Endothelial cell (in vitro differentiated cells): ENCODE data around the gene LIG1. TPM values are rescaled to one million over a fixed set of nuclear protein-coding genes. Genes with fewer than 3 reads are reported as not detected.

ENCODE experiments used
- DNase-seq: peaks from one replicate; pipeline ENCODE4 v3.0.0; 2021; ENCODE audit warnings: low spot score
- H3K27ac Mint-ChIP-seq: one replicate; pipeline ENCODE4 v1.8.0; 2021; ENCODE audit warnings: mixed read lengths, inconsistent platforms; ENCODE audit not compliant: unreplicated experiment
- H3K27me3 Mint-ChIP-seq: one replicate; pipeline ENCODE4 v1.8.0; 2021; ENCODE audit warnings: mild to moderate bottlenecking, moderate library complexity, mixed read lengths, inconsistent platforms; ENCODE audit not compliant: unreplicated experiment
- H3K36me3 Mint-ChIP-seq: one replicate; pipeline ENCODE4 v1.8.0; 2021; ENCODE audit warnings: mild to moderate bottlenecking, low read depth, mixed read lengths, inconsistent platforms; ENCODE audit not compliant: unreplicated experiment
- H3K4me1 Mint-ChIP-seq: one replicate; pipeline ENCODE4 v1.8.0; 2021; ENCODE audit warnings: mild to moderate bottlenecking, mixed read lengths, inconsistent platforms; ENCODE audit not compliant: unreplicated experiment
- H3K4me3 Mint-ChIP-seq: one replicate; pipeline ENCODE4 v1.8.0; 2021; ENCODE audit warnings: mild to moderate bottlenecking, mixed read lengths, inconsistent platforms; ENCODE audit not compliant: unreplicated experiment
- H3K9me3 Mint-ChIP-seq: one replicate; pipeline ENCODE4 v1.8.0; 2021; ENCODE audit warnings: mixed read lengths, inconsistent platforms; ENCODE audit not compliant: unreplicated experiment
- total RNA-seq: library from RNA; stranded (reverse); fragmentation: NEBNext Ultra II Directional; extraction: Animal tissue kit (Norgen Biotek cat#: 25700); gene quantifications from one replicate; pipeline ENCODE4 v1.2.1, GENCODE V29; 2021; ENCODE audit not compliant: unreplicated experiment
- TF ChIP-seq, protein P1 (sequence below): fragments of 200-600 bp; sonication (generic); IDR thresholded peaks from one replicate; pipeline ENCODE4 v1.5.0; 2021; ENCODE audit warnings: antibody characterized with exemption; ENCODE audit not compliant: unreplicated experiment

The LIG1 gene
- total RNA-seq, 1 donor from 2014 or later: 51.5 TPM

DNA sequence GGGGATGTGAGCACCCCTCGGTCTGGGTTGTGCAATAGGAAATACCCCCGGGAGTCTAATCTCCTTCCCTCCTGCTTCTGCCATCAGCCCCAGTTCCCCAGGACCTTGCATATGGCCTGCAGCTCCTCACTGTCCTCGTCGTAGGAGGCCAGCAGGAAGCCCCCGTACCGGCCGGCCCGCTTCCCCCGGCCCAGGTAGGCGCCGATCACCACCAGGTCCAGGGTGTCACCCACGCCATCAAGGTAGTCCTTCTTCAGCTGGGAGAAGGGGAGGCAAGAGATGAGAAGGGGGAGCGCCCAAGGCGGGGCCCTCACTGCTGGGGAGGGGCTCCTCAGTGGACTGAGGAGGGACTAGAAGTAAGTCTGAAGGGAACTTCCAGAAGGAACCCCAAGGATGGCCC is 49.1 kb downstream of the LIG1 start:
- Mint-ChIP-seq H3K9me3 (no peaks in the 10 kb centered on the region), H3K4me1 (peaks cover 23% of the 10 kb centered on the region), H3K36me3 (peaks cover 21% of the 10 kb centered on the region), H3K4me3 (no peak overlapping the region), H3K27ac (no peak overlapping the region), H3K27me3 (peaks cover 12% of the 10 kb centered on the region)
- no peak for DNase-seq
- TF ChIP-seq, protein P1, sequence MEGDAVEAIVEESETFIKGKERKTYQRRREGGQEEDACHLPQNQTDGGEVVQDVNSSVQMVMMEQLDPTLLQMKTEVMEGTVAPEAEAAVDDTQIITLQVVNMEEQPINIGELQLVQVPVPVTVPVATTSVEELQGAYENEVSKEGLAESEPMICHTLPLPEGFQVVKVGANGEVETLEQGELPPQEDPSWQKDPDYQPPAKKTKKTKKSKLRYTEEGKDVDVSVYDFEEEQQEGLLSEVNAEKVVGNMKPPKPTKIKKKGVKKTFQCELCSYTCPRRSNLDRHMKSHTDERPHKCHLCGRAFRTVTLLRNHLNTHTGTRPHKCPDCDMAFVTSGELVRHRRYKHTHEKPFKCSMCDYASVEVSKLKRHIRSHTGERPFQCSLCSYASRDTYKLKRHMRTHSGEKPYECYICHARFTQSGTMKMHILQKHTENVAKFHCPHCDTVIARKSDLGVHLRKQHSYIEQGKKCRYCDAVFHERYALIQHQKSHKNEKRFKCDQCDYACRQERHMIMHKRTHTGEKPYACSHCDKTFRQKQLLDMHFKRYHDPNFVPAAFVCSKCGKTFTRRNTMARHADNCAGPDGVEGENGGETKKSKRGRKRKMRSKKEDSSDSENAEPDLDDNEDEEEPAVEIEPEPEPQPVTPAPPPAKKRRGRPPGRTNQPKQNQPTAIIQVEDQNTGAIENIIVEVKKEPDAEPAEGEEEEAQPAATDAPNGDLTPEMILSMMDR: no peak

DNA sequence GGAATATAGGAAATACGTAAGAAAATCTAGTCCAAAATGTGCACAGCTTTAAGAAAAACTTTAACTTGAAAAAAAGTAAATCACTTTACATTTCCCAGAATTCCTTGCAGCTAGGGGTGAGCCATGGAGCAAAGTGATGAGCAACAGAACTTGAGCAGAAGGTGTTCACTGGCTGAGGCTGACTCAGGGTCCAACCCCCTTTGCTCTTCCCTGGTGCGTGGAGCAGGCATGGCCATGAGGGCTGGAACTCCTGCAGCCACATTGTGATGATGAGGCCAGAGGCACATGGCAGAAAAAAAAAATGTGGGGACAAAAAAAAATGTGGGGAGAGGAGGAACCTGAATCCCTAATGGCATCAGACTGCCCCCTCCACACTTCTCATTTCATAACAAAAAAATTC is 49.6 kb downstream of the LIG1 start:
- Mint-ChIP-seq H3K36me3 (peaks cover 21% of the 10 kb centered on the region), H3K27me3 (peaks cover 12% of the 10 kb centered on the region), H3K27ac (no peak overlapping the region), H3K4me3 (no peak overlapping the region), H3K9me3 (no peaks in the 10 kb centered on the region), H3K4me1 (peaks cover 23% of the 10 kb centered on the region)
- TF ChIP-seq, protein P1: no peak
- no peak for DNase-seq

DNA sequence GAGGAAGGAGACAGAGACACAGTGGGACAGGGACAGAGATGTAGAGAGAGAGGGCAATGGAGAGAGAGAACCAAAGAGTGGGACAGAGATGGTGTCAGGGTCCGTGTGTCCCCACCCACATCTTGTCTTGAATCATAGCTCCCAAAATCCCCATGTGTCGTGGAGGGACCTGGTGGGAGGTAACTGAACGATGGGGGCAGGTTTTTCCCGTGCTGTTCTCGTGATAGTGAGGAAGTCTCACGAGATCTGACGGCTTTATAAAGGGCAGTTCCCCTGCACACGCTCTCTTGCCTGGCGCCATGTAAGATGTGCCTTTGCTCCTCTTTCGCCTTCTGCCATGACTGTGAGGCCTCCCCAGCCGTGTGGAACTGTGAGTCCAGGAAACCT is 52.0 kb downstream of the LIG1 start:
- no peaks in the 10 kb centered on the region for H3K9me3 Mint-ChIP-seq
- TF ChIP-seq, protein P1: no peak
- H3K4me3 Mint-ChIP-seq: peak overlapping the region; percentile 38
- peaks cover 7% of the 10 kb centered on the region for H3K27me3 Mint-ChIP-seq
- H3K36me3 Mint-ChIP-seq: peaks cover 21% of the 10 kb centered on the region
- no peak for DNase-seq
- H3K27ac Mint-ChIP-seq: no peak overlapping the region
- peaks cover 14% of the 10 kb centered on the region for H3K4me1 Mint-ChIP-seq

DNA sequence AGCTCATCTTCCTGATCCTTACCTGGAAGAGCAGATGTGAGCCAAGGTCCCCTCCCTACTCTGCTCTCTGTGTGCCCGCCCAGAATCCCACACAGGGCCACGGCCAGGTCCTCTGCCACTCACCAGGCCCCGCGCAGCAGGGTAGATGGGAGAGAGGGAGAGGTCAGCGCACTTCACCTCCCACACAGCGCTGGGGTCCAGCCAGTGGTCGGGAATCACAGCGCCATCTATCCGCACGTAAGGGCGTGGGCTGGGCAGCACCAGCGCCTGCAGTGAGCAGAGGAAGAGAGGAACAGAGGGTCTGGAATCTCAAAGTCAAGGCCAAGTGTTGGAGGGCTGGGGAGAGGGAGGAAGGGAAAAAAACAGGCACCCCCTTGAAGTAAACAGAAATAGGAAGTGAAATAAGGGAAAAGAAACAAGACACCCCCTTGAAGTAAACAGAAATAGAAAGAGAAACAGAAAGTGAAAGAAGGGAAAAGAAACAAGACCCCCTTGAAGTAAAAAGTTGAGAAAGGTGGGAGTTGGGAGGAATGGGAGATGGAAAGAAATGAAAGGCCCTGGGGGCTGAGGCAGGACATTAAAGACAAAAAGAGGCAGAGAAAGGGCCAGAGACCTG is 52.5 kb downstream of the LIG1 start:
- no peak for DNase-seq
- H3K4me3 Mint-ChIP-seq: peak overlapping the region; percentile 38
- H3K36me3 Mint-ChIP-seq: peaks cover 21% of the 10 kb centered on the region
- TF ChIP-seq, protein P1: no peak
- H3K27me3 Mint-ChIP-seq: peaks cover 8% of the 10 kb centered on the region
- H3K4me1 Mint-ChIP-seq: peaks cover 9% of the 10 kb centered on the region
- H3K27ac Mint-ChIP-seq: no peak overlapping the region
- H3K9me3 Mint-ChIP-seq: no peaks in the 10 kb centered on the region

DNA sequence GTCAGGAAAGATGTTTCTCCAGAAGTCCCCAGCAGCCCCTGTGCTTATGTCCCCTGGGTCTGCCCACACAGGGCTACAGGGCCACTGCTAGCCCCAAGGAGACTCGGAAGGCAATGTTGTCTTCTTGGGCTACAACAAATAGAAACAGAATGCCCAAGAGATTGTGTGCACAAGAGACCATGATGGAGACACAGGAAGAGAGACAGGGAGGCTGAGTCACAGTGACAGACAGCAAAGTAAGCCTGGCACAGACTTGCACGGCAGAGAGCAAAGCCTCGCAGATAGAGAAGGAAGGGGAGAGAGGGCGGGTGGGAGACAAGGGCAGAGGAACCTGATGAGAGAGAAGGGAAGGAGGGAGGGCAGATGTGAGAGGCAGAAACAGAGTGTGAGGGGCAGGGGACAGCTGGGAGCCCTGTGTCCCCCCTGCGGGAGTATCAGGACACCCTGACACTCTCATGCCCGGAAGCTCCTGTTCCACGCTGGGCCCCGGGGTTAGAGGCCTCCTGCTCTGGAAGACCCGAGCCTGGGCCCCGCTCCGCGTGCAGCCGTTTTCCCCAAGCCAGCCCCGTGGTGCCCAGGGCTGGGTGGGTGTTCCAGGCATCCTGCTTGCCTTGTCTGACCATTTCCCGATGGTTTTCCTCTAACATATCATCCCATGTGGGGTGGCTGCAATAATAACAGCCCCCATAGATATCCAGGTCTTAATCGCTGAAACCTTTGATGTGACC is 56.8 kb downstream of the LIG1 start:
- Mint-ChIP-seq H3K9me3 (no peaks in the 10 kb centered on the region), H3K4me3 (no peak overlapping the region), H3K27me3 (peaks cover 4% of the 10 kb centered on the region), H3K4me1 (no peaks in the 10 kb centered on the region), H3K36me3 (peaks cover 10% of the 10 kb centered on the region), H3K27ac (no peak overlapping the region)
- TF ChIP-seq, protein P1: no peak
- DNase-seq: no peak
